Prostate gland (tissue), 2 donors: ENCODE results near the gene ZNF749. TPM values are rescaled to one million over a fixed set of nuclear protein-coding genes. Genes with fewer than 3 reads are reported as not detected.

Experiments
- DNase-seq: peaks from one replicate; pipeline ENCODE4 v3.0.0-alpha.2; 2019; ENCODE audit warnings: low spot score
- H3K27ac ChIP-seq, 2 donors: fragments of 200-600 bp; sonication (generic); 2 replicates each; pipeline ENCODE4 v1.5.1; 2017 to 2019
- H3K27me3 ChIP-seq: fragments of 200-600 bp; sonication (generic); replicated peaks from 2 replicates; pipeline ENCODE4 v1.5.1; 2019; ENCODE audit not compliant: insufficient read depth
- H3K36me3 ChIP-seq, 2 donors: fragments of 200-600 bp; sonication (generic); 1 replicate in 1 of 2; 2 replicates in 1 of 2; pipeline versions ENCODE4 v1.5.1 to v1.8.1; 2017 to 2019
- H3K4me1 ChIP-seq: fragments of 200-600 bp; sonication (generic); replicated peaks from 2 replicates; pipeline ENCODE4 v1.5.1; 2019
- H3K4me3 ChIP-seq, 2 donors: fragments of 200-600 bp; sonication (generic); 2 replicates each; pipeline ENCODE4 v1.5.1; 2017 to 2019
- H3K9me3 ChIP-seq: fragments of 200-600 bp; sonication (generic); 2 replicates; pipeline ENCODE4 v1.5.1; 2017
- CTCF ChIP-seq, 4 experiments: fragments of 200-600 bp in 2 of 4; fragments of 450-650 bp in 2 of 4; sonication (generic) in 2 of 4; IDR thresholded peaks; 1 replicate in 3 of 4; 2 replicates in 1 of 4; pipeline ENCODE4 v1.5.1; 2016 to 2019; ENCODE audit warnings: antibody characterized with exemption in 4 of 4, mild to moderate bottlenecking in 2 of 4, moderate library complexity in 2 of 4
- POLR2A ChIP-seq: fragments of 450-650 bp; IDR thresholded peaks from one replicate; pipeline ENCODE4 v1.6.1; 2016; ENCODE audit warnings: antibody characterized with exemption, mild to moderate bottlenecking
- POLR2AphosphoS5 ChIP-seq: sonication (generic); formaldehyde crosslinking; IDR thresholded peaks from one replicate; pipeline ENCODE4 v1.6.1; 2017; ENCODE audit warnings: antibody characterized with exemption
- WGBS: methylation state at CpG from one replicate; pipeline ENCODE4 v1.1.5; 2018; 5-methylcytosine and 5-hydroxymethylcytosine counted together
- intact Hi-C: fragments of 100-400 bp; cut with DNase I; formaldehyde crosslinking; loops from one replicate; pipeline ENCODE4 v1.14.2; 2022
- total RNA-seq, 2 donors: library from RNA; depleted of rRNA; stranded (reverse); fragments of >200 nt; gene quantifications; one replicate each; pipeline ENCODE4 v1.1.0, GENCODE V29; 2016

ZNF749 gene
- total RNA-seq, result 1 to 10 TPM; 5.5 to 8.6 TPM

- peak; percentile 99 for DNase-seq
- H3K4me3 ChIP-seq, result peak within 1 kb of the TSS; percentile 40 to 63
- under 1% methylated on average over 58 of the region's 61 CpGs for WGBS
- H3K27ac ChIP-seq, result peak within 1 kb of the TSS; percentile 41 to 66
- H3K4me1 ChIP-seq, result peaks cover 6% of the 10 kb centered on the region
- H3K9me3 ChIP-seq, result no peaks in the 10 kb centered on the region
- intact Hi-C loops, result no loop called here
- no peaks in the 10 kb centered on the region for H3K36me3 ChIP-seq
- TF ChIP-seq POLR2A (no peak), CTCF (IDR thresholded peaks at IDR 0.05) (peak in 1 of 4 experiments; percentile 20), POLR2AphosphoS5 (peak; percentile 98)
- H3K27me3 ChIP-seq, result no peaks in the 10 kb centered on the region
These were observed at the start of gene ZNF749 for GRCh38 chr19:57435062-57435978. Gene ZNF749 (plus strand): TSS chr19:57435325. CDS start chr19:57435579, 254 bp downstream.

- TF ChIP-seq CTCF (IDR thresholded peaks at IDR 0.05) (no peak), POLR2A (no peak), POLR2AphosphoS5 (no peak)
- Histone ChIP-seq H3K9me3 (no peaks in the 10 kb centered on the region), H3K4me3 (peak overlapping the region; percentile 62 to 75), H3K36me3 (no peaks in the 10 kb centered on the region), H3K27me3 (no peaks in the 10 kb centered on the region), H3K27ac (peak overlapping the region; percentile 86 to 91), H3K4me1 (no peaks in the 10 kb centered on the region)
- DNase-seq, result no peak
- WGBS, result 57% methylated on average over 11 of the region's 11 CpGs
- intact Hi-C loops, result no loop called here
These were observed 45.9 kb upstream of the ZNF749 start for GRCh38 chr19:57389194-57389729.

- no peaks in the 10 kb centered on the region for H3K9me3 ChIP-seq
- no peaks in the 10 kb centered on the region for H3K27me3 ChIP-seq
- peak; percentile 95 for DNase-seq
- peak within 1 kb of the TSS; percentile 86 to 91 for H3K27ac ChIP-seq
- under 1% methylated on average over 45 of the region's 50 CpGs for WGBS
- intact Hi-C loops, result no loop called here
- TF ChIP-seq POLR2A (peak; percentile 41), POLR2AphosphoS5 (peak; percentile 99), CTCF (IDR thresholded peaks at IDR 0.05) (peak in 2 of 4 experiments; percentile 51 to 70)
- H3K36me3 ChIP-seq, result no peaks in the 10 kb centered on the region
- no peaks in the 10 kb centered on the region for H3K4me1 ChIP-seq
- peak within 1 kb of the TSS; percentile 62 to 75 for H3K4me3 ChIP-seq
These were observed 45.2 kb upstream of the ZNF749 start, which contains the start of gene ZNF548 for GRCh38 chr19:57389730-57390598. Gene ZNF548 (plus strand): TSS chr19:57389854. CDS start chr19:57390100, 246 bp downstream.

- no peak overlapping the region for H3K27ac ChIP-seq
- no peaks in the 10 kb centered on the region for H3K9me3 ChIP-seq
- no peak for DNase-seq
- no peaks in the 10 kb centered on the region for H3K4me1 ChIP-seq
- H3K4me3 ChIP-seq, result no peak overlapping the region
- intact Hi-C loops, result no loop called here
- 77% methylated on average over 5 of the region's 5 CpGs for WGBS
- H3K27me3 ChIP-seq, result no peaks in the 10 kb centered on the region
- H3K36me3 ChIP-seq, result peaks cover 11 to 14% of the 10 kb centered on the region in 2 donors
- TF ChIP-seq CTCF (IDR thresholded peaks at IDR 0.05), result no peak
- no peak for TF ChIP-seq POLR2AphosphoS5
- no peak for TF ChIP-seq POLR2A
These were observed 39.4 kb upstream of the ZNF749 start for GRCh38 chr19:57395710-57396109.
